CD4-positive, alpha-beta T cell treated with Interleukin-4 for 4 hours (primary cell): ENCODE results near the gene AQP10.
"Not testable (repeated sequence)": the region's sequence is repeated elsewhere in the genome, so short reads cannot be mapped to it uniquely, and the experiment has no call there.

Experiments used
- DNase-seq: peaks from one replicate; pipeline ENCODE4 v3.0.0-alpha.2; 2020

Gene AQP10

DNA sequence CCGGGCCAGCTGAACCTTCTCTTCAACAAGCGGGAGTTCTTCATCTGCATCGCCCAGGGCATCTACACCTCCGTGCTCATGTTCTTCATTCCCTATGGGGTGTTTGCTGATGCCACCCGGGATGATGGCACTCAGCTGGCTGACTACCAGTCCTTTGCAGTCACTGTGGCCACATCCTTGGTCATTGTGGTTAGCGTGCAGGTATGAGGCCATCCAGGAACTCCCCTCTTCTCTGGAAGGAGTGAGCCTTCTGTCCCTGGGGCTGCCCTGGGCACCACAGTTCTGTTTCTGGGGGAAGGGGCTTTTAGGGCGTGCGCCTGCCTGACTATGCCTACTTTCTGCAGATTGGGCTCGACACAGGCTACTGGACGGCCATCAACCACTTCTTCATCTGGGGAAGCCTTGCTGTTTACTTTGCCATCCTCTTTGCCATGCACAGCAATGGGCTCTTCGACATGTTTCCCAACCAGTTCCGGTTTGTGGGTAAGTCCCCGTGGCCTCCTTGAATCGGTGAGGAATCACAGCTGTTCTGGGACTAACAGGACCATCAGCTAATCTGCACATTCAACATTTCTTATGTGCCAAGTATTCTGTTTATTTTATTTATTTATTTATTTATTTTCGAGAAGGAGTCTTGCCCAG is 25.5 kb downstream of the AQP10 start:
- no peak for DNase-seq

DNA sequence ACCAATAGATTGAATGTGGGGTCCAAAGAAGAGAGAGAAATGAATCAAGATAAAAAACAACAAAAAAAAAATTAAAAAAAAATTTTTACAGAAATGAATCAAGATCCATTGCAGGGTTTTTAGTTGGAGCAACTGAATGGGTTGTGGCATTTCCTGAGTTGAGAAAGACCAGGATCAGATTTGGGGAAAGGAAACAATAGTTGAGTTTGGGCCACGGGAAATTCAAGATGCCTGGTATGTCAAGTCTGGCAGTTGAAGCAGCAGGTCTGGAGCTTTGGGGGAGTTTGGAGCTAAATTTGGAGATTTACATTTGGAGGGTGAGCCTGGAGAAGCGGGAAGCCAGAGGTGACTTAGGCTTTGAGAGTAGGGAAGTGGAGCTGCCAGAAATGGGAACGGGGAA is 27.1 kb downstream of the AQP10 start:
- DNase-seq = no peak

DNA sequence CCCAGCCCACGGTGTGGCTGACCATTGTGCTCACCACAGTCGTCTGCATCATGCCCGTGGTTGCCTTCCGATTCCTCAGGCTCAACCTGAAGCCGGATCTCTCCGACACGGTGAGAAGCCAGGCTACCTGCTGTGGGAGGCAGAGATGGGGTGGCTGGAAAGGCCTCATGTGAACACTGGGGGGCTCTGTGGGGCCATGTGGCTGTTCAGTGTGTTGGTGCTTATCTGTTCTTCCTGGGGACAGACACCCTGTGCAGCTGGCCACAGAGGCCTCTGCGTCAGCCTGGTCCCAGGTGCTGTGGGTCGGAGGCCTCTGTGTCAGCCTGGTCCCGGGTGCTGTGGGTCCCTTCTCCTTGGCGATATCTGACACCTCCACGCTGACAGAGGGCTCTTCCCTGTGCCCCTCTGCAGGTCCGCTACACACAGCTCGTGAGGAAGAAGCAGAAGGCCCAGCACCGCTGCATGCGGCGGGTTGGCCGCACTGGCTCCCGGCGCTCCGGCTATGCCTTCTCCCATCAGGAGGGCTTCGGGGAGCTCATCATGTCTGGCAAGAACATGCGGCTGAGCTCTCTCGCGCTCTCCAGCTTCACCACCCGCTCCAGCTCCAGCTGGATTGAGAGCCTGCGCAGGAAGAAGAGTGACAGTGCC is 27.7 kb downstream of the AQP10 start:
- no peak for DNase-seq

DNA sequence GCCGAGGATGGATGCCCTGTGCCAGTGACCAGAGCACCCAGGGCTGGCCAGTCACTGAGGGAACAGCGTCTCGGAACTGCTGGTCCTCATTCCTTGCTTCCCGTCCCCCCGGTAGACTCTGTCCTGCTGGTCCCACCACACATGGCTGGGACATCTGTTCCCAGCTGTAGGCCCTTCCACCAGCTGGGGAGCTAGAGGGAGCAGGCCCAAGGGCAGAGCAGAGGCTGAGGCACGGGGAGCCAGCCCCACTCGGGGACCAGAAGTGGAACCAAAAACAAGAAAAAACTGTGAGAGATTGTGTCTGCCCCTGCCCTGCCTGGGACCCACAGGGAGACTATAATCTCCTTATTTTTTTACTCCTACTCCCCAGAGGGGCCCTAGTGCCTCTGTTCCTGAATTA is 28.2 kb downstream of the AQP10 start:
- no peak for DNase-seq

DNA sequence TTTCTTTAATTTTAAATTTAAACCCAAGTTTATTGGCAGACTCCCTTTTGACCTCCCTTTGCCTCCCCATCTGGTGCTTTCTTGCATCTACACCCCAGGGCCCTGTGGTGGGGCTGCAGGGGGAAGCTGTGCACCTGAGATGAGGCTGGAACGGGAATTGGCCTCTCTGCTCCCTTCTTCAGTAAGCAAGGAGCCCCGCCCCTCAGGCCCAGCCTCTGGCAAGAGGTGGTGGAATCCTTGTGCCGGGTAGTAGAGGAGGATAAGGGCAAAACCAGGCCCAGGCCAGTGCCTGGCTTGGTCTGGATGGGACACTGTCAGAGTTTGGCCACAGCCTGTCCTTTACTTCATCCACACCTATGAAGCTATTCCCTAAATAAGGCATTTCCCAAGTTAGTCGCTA is 29.5 kb downstream of the AQP10 start:
- DNase-seq = no peak

DNA sequence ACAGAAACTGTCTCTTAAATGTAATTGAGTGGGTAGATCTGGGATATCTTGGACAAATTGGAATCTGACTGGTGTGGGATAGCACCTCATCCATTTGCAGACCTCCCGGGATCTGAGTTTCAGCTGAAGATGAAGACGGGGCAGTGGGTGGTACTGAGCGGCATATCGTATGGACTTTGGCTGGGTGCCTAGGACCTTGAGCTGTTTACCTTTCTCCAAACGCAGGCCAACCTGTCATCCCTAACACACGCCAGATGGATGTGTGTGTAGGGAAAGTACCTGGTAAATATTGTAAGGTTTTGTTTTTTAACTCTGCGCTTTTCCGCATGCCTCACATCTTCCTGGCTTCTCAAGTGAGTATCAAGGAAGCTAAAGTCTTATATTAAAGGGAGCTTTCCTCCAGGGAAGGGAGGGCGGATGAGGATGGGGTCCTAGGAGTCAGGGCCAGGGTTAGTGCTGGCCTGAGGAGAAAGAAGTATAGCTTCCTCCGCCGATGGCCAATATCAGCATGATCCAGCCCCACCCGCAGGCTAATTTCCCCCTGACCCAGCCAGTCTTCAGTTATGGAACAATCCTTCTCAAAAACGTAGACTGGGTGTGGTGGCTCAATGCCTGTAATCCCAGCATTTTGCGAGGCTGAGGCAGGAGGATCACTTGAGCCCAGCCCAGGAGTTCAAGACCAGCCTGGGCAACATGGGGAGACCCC is 30.6 kb downstream of the AQP10 start:
- no peak for DNase-seq

DNA sequence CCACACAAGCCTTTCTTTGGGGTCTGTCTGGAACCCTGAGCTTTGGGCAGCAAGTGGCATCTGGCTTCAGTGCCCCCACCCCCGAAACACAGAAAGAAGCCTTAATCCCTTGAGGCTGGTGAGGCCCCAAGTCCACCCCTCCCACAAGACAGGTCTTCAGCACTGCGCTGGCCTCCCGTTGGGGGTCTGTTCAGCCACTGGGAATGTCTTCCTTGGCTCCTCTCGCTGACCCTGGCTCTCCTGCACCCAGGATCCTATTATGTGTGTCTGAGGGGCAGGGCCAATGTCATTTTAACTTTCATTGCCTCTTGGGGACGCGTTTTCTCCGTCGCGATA is 31.3 kb downstream of the AQP10 start:
- DNase-seq = no peak

DNA sequence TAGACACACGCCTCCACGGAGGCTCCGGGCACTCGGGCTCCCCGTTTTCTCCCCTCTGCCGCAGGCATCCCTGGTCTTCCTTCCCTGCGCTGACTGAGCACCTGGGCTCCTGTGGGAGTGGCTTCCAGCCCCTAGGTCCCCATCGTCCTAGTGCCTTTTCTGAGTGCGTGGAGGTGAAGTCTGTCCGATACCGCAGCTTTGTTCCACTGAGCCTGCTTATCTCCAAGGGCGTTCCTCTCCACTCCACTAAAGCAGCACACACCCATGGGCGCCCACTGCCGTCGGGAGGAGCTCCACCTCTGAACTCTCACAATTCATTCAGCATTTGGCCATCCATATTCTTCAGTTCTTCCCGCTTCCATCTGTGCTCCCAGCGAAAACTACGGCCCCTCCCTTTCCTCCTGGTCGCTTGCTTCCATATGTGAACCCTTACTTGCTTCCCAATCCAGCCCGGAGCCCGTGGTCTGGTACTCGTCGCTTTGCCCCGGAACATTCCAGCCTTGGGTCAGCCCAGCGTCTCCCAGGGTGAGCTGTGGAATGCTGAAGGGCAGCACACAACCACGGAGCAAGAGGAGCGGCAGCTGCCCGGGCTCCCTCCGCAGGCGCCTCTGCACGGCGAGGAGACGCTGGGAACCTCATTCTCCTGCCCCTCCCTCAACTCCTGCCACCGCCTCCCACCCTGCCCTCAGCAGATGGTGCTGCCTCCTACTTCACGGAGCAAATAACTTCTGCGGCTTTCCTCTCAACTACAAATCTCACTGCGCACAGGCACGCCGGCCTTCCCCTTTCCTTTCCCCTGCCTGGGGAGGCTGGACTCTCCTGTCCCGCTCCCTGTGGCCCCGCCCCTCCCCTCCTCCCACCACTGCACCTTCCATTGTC is 31.9 kb downstream of the AQP10 start:
- DNase-seq = peak; percentile 44

DNA sequence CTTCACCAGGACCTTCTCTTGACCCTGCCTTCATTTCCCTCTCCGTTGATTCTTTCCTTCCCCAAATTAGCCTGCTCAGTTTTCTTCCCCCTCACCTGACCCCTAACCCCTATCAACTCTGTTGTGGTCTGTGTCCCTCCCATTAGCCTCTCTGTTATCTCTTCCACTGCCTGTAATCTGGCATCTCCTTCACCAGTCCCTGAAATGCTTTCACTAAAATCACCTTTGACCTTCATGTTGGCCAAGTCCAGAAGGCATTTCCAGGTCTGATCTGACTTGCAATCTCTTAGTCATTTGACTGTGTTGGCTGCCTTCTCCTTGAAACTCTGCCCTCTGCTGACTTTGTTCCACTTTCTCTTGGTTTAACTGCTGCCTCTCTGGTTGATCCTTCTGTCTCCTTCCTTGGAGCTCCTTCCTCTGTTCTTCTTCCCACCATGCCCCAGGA is 32.6 kb downstream of the AQP10 start:
- DNase-seq = peak; percentile 52

DNA sequence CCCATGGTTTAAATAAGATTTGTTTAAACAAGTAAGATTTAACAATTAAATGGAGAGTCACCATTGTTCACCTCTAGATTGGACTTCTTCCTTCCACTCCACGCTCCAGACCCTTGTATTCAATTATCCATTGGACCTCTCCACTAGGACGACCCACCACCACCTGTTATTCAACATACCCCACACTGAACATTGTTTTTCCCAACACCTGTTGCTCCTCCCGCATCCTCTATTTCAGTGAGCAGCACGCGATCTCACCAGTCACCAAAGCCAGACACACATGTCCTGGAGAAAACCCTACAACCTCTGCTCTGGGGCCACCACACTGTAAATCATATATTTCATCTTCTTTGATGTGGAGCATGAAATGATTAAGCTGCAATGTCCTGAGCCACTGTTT is 33.1 kb downstream of the AQP10 start:
- DNase-seq = no peak

DNA sequence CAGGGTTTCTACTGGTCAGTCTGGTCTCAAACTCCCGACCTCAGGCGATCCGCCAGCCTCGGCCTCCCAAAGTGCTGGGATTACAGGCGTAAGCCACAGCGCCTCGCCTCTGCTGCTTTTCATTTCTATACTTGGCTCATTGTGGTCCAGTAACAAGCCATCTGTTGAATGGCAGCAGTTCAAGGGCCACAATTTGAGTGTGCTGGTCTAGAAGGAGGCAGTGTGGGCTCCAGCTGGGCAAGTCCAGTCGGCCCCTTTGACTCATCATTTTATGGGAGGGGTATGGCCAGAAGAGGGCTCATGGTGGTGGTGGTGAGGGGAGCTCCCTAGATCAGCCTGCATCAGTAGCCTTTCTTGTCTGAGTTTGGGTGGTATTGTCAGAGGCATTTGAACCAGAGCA is 37.6 kb downstream of the AQP10 start:
- no peak for DNase-seq

DNA sequence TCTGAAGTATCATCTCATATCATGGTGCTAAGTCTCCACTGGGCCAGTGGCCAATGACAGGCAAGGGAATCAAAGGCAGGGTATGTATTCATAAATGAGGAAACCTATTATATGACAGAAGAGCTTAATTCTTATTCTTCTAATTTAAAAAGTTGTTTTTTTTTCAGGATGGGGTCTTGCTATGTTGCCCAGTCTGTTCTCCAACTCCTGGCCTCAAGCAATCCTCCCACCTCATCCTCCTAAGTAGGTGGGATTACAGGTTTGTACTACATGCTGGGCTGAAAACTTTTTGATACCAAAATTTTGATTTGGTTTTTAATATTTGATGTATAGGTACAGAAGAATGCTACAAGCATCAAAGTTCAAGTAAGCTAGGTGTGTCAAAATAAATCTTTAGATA is 39.4 kb downstream of the AQP10 start:
- no peak for DNase-seq

DNA sequence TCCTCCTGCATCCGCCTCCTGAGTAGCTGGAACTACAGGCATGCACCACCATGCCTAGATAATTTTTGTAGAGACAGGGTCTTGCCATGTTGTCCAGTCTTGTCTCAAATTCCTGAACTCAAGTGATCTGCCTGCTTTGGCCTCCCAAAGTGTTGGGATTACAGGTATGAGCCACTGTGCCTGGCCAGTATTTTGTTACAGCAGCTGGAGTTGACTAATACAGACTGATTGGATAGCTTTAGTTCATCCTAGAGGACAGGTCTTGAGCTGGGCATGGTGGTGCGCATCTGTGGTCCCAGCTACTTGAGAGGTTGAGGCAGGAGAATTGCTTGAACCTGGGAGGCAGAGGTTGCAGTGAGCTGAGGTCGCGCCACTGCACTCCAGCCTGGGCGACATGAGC is 40.0 kb downstream of the AQP10 start:
- not testable (repeated sequence) for DNase-seq

DNA sequence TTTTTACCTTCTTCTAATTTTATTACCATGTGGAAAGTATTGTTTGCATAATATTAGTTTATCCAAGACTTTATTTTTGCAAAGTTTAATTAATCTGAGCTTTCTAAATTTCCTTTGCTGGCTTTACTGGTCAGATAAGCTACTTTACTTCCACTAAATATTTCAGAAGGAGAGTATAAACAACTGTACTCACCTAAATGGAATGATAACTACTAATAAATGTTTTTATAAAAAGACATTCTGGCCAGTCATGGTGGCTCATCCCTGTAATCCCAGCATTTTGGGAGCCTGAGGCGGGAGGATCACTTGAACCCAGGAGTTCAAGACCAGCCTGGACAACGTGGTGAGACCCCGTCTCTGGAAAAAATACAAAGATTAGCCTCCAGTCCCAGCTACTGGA is 40.5 kb downstream of the AQP10 start:
- no peak for DNase-seq

DNA sequence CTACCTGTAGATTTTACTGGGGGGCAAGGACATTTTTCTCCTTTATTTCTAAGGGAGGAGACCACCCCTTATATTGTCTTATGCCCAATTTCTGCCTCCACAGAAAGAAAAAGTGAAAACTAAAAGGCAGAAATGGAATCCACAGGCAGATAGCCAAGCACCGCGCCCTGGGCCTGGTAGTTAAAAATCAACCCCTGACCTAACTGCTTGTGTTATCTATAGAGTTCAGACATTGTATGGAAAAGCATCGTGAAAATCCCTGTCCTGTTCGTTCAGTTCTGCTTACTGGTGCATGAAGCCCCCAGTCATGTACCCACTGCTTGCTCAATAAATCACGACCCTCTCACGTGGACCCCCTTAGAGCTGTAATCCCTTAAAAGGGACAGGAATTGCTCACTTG is 50.5 kb downstream of the AQP10 start:
- no peak for DNase-seq

DNA sequence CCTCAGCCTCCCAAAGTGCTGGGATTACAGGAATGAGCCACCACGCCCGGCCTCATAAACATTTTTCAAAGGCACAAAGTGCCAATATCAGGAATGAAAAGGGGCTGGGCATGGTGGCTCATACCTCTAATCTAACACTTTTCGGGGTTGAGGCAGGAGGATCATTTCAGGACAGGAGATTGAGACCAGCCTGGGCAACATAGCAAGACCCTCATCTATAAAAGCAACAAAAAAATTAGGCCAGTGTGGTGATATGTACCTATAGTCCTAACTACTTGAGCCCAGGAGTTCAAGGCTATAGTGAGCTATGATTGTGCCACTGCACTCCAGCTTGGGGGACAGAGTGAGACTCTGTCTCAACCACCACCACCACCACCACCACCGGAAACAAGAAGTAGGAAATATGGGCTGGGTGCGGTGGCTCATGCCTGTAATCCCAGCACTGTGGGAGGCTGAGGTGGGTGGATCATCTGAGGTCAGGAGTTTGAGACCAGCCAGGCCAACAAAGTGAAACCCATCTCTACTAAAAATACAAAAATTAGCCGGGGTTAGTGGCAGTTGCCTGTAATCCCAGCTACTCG is 53.0 kb downstream of the AQP10 start:
- not testable (repeated sequence) for DNase-seq
